ENCODE data around the gene LRRC1. TPM values are rescaled to one million over a fixed set of nuclear protein-coding genes. Genes with fewer than 3 reads are reported as not detected.

The LRRC1 gene
- polyA plus RNA-seq, 1 donor (not counting 4 experiments of a cell fraction or from before 2014, with no cell fraction given) = 19.7 TPM

GRCh38 chr6:53833155-53833554 lies 38.4 kb downstream of the LRRC1 start:
- dilution Hi-C loops (cut with MboI; ENCODE audit: extremely low pct_ligation_motif_present, low sequenced_read_pairs) = no loop called here
- FAIRE-seq = no peak
- Histone ChIP-seq H3K4me3 (ENCODE audit: control insufficient read depth in 2 of 3, extremely low read depth in 1 of 3, insufficient read depth in 2 of 3, low read depth in 1 of 3, low read length in 3 of 3) (no peak overlapping the region), H3K27ac (ENCODE audit: control insufficient read depth, insufficient read depth, low read length) (no peak overlapping the region), H3K9me1 (ENCODE audit: control insufficient read depth, extremely low read depth, insufficient read depth, low read length) (no peaks in the 10 kb centered on the region), H2AFZ (ENCODE audit: control insufficient read depth, low read length) (no peak overlapping the region), H3K27me3 (ENCODE audit: control insufficient read depth, extremely low read depth, insufficient read depth, low read length) (no peaks in the 10 kb centered on the region), H4K20me1 (ENCODE audit: control insufficient read depth, extremely low read depth, insufficient read depth, low read length) (no peaks in the 10 kb centered on the region), H3K36me3 (ENCODE audit: control insufficient read depth in 2 of 2, extremely low read depth in 1 of 2, insufficient read depth in 2 of 2, low read length in 2 of 2) (no peaks in the 10 kb centered on the region), H3K9me3 (ENCODE audit: control insufficient read depth, low read depth, low read length) (no peaks in the 10 kb centered on the region), H3K79me2 (ENCODE audit: control insufficient read depth, insufficient read depth, low read length) (peaks cover 76% of the 10 kb centered on the region), H3K4me2 (ENCODE audit: control insufficient read depth, extremely low read depth, insufficient read depth, low read depth, low read length) (no peak overlapping the region), H3K9ac (ENCODE audit: control insufficient read depth, extremely low read depth, insufficient read depth, low read length) (no peak overlapping the region), H3K4me1 (ENCODE audit: control insufficient read depth, extremely low read depth, insufficient read depth, low read length) (peaks cover 54% of the 10 kb centered on the region)
- TF ChIP-seq EZH2 (IDR thresholded peaks at IDR 0.05; ENCODE audit: low read length) = no peak
- TF ChIP-seq CTCF (optimal IDR thresholded peaks at IDR 0.05 in 1 of 3, IDR thresholded peaks at IDR 0.05 in 1 of 3, conservative IDR thresholded peaks at IDR 0.05 in 1 of 3; ENCODE audit: extremely low read depth in 1 of 3, insufficient read depth in 2 of 3, low read length in 3 of 3) = no peak
- DNase-seq (ENCODE audit: low read depth, low spot score) = no peak

GRCh38 chr6:53834132-53834531 lies 39.3 kb downstream of the LRRC1 start:
- no peak for DNase-seq (ENCODE audit: low read depth, low spot score)
- peaks cover 75% of the 10 kb centered on the region for H3K79me2 ChIP-seq (ENCODE audit: control insufficient read depth, insufficient read depth, low read length)
- H3K4me2 ChIP-seq (ENCODE audit: control insufficient read depth, extremely low read depth, insufficient read depth, low read depth, low read length) = peak overlapping the region; percentile 70

More at GRCh38 chr6:53834132-53834531, 39.3 kb downstream of the LRRC1 start:
- Histone ChIP-seq H2AFZ (ENCODE audit: control insufficient read depth, low read length) (no peak overlapping the region), H3K27ac (ENCODE audit: control insufficient read depth, insufficient read depth, low read length) (peak overlapping the region; percentile 13), H3K9me3 (ENCODE audit: control insufficient read depth, low read depth, low read length) (no peaks in the 10 kb centered on the region), H3K9me1 (ENCODE audit: control insufficient read depth, extremely low read depth, insufficient read depth, low read length) (no peaks in the 10 kb centered on the region), H3K4me1 (ENCODE audit: control insufficient read depth, extremely low read depth, insufficient read depth, low read length) (peaks cover 45% of the 10 kb centered on the region), H3K36me3 (ENCODE audit: control insufficient read depth in 2 of 2, extremely low read depth in 1 of 2, insufficient read depth in 2 of 2, low read length in 2 of 2) (no peaks in the 10 kb centered on the region), H3K27me3 (ENCODE audit: control insufficient read depth, extremely low read depth, insufficient read depth, low read length) (no peaks in the 10 kb centered on the region), H3K4me3 (ENCODE audit: control insufficient read depth in 2 of 3, extremely low read depth in 1 of 3, insufficient read depth in 2 of 3, low read depth in 1 of 3, low read length in 3 of 3) (peak overlapping the region in 1 of 3 experiments; percentile 13), H3K9ac (ENCODE audit: control insufficient read depth, extremely low read depth, insufficient read depth, low read length) (no peak overlapping the region), H4K20me1 (ENCODE audit: control insufficient read depth, extremely low read depth, insufficient read depth, low read length) (no peaks in the 10 kb centered on the region)
- dilution Hi-C loops (cut with MboI; ENCODE audit: extremely low pct_ligation_motif_present, low sequenced_read_pairs) = no loop called here
- FAIRE-seq = peak; percentile 65
- no peak for TF ChIP-seq EZH2 (IDR thresholded peaks at IDR 0.05; ENCODE audit: low read length)
- TF ChIP-seq CTCF (optimal IDR thresholded peaks at IDR 0.05 in 1 of 3, IDR thresholded peaks at IDR 0.05 in 1 of 3, conservative IDR thresholded peaks at IDR 0.05 in 1 of 3; ENCODE audit: extremely low read depth in 1 of 3, insufficient read depth in 2 of 3, low read length in 3 of 3) = no peak

Measured in keratinocyte (primary cell).